Smooth muscle cell (in vitro differentiated cells): ENCODE results near the gene PLA2G2C. TPM values are rescaled to one million over a fixed set of nuclear protein-coding genes. Genes with fewer than 3 reads are reported as not detected.

ENCODE experiments used
- DNase-seq: peaks from one replicate; lab custom pipeline; 2025; ENCODE audit not compliant: unreplicated experiment; lab: John Stamatoyannopoulos, UW
- H2AFZ ChIP-seq: fragments of 200-600 bp; sonication (generic); 2 replicates; pipeline ENCODE4 v1.6.0; 2016; ENCODE audit warnings: antibody characterized with exemption, low read depth, mild to moderate bottlenecking
- H3F3A ChIP-seq: fragments of 200-600 bp; sonication (generic); 2 replicates; pipeline ENCODE4 v1.6.0; 2017; ENCODE audit warnings: antibody characterized with exemption, low read depth
- H3K27ac ChIP-seq: fragments of 200-600 bp; sonication (generic); 2 replicates; pipeline ENCODE4 v1.5.1; 2016; ENCODE audit warnings: low read depth, mild to moderate bottlenecking
- H3K27me3 ChIP-seq: fragments of 200-600 bp; sonication (generic); 2 replicates; pipeline ENCODE4 v1.6.1; 2016; ENCODE audit warnings: low read depth, mild to moderate bottlenecking
- H3K36me3 ChIP-seq: fragments of 200-600 bp; sonication (generic); 2 replicates; pipeline ENCODE4 v1.5.1; 2016; ENCODE audit warnings: low read depth
- H3K4me1 ChIP-seq: fragments of 200-600 bp; sonication (generic); 2 replicates; pipeline ENCODE4 v1.5.1; 2016; ENCODE audit warnings: low read depth
- H3K4me2 ChIP-seq: fragments of 200-600 bp; sonication (generic); 2 replicates; pipeline ENCODE4 v1.6.0; 2016; ENCODE audit warnings: mild to moderate bottlenecking
- H3K4me3 ChIP-seq: fragments of 200-600 bp; sonication (generic); 2 replicates; pipeline ENCODE4 v1.5.1; 2016; ENCODE audit warnings: mild to moderate bottlenecking
- H3K79me2 ChIP-seq: fragments of 200-600 bp; sonication (generic); 2 replicates; pipeline ENCODE4 v1.6.0; 2016; ENCODE audit warnings: low read depth, mild to moderate bottlenecking
- H3K9ac ChIP-seq: fragments of 200-600 bp; sonication (generic); 2 replicates; pipeline ENCODE4 v1.6.0; 2016; ENCODE audit warnings: low read depth
- H3K9me3 ChIP-seq: fragments of 200-600 bp; sonication (generic); replicated peaks from 2 replicates; pipeline ENCODE4 v1.5.1; 2016; ENCODE audit warnings: low read depth
- H4K20me1 ChIP-seq: fragments of 200-600 bp; sonication (generic); 2 replicates; pipeline ENCODE4 v1.6.0; 2016; ENCODE audit warnings: low read depth
- WGBS: methylation state at CpG from one replicate; pipeline ENCODE4 v1.1.7; 2016; ENCODE audit warnings: low lambda C conversion rate; 5-methylcytosine and 5-hydroxymethylcytosine counted together
- polyA plus RNA-seq: library from polyadenylated mRNA; unstranded; fragments of >200 nt; fragmentation: Nextera tagmentation; extraction: Ambion mirVana; gene quantifications from 2 replicates; pipeline ENCODE4 v1.2.1, GENCODE V29; 2016
- total RNA-seq: library from RNA; depleted of rRNA; stranded (reverse); fragments of >200 nt; gene quantifications from 2 replicates; pipeline ENCODE4 v1.2.3, GENCODE V29; 2014
- TF ChIP-seq, protein P1 (sequence below): fragments of 200-600 bp; sonication (generic); IDR thresholded peaks from 2 replicates; pipeline ENCODE4 v1.5.1; 2017; ENCODE audit warnings: borderline replicate concordance, mild to moderate bottlenecking, antibody characterized with exemption; ENCODE audit not compliant: insufficient read depth, poor library complexity, severe bottlenecking

Gene PLA2G2C
- total and polyA plus RNA-seq, 2 experiments from 2014 or later, result 0.09 TPM; not detected in 1

GRCh38 chr1:20211511-20211931 lies 25.2 kb upstream of the PLA2G2C start:
- Histone ChIP-seq H3K4me3 (no peak overlapping the region), H3K27me3 (peaks cover 16% of the 10 kb centered on the region), H3K79me2 (no peaks in the 10 kb centered on the region), H3K27ac (peak overlapping the region; percentile 6), H3K36me3 (no peaks in the 10 kb centered on the region), H3K4me2 (no peak overlapping the region), H3K9ac (no peak overlapping the region), H3F3A (no peaks in the 10 kb centered on the region), H4K20me1 (no peaks in the 10 kb centered on the region), H2AFZ (no peak overlapping the region), H3K4me1 (no peaks in the 10 kb centered on the region), H3K9me3 (no peaks in the 10 kb centered on the region)
- TF ChIP-seq, protein P1, sequence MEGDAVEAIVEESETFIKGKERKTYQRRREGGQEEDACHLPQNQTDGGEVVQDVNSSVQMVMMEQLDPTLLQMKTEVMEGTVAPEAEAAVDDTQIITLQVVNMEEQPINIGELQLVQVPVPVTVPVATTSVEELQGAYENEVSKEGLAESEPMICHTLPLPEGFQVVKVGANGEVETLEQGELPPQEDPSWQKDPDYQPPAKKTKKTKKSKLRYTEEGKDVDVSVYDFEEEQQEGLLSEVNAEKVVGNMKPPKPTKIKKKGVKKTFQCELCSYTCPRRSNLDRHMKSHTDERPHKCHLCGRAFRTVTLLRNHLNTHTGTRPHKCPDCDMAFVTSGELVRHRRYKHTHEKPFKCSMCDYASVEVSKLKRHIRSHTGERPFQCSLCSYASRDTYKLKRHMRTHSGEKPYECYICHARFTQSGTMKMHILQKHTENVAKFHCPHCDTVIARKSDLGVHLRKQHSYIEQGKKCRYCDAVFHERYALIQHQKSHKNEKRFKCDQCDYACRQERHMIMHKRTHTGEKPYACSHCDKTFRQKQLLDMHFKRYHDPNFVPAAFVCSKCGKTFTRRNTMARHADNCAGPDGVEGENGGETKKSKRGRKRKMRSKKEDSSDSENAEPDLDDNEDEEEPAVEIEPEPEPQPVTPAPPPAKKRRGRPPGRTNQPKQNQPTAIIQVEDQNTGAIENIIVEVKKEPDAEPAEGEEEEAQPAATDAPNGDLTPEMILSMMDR, result no peak
- DNase-seq, result no peak
- WGBS, result 69% methylated on average over 4 of the region's 4 CpGs

DNA sequence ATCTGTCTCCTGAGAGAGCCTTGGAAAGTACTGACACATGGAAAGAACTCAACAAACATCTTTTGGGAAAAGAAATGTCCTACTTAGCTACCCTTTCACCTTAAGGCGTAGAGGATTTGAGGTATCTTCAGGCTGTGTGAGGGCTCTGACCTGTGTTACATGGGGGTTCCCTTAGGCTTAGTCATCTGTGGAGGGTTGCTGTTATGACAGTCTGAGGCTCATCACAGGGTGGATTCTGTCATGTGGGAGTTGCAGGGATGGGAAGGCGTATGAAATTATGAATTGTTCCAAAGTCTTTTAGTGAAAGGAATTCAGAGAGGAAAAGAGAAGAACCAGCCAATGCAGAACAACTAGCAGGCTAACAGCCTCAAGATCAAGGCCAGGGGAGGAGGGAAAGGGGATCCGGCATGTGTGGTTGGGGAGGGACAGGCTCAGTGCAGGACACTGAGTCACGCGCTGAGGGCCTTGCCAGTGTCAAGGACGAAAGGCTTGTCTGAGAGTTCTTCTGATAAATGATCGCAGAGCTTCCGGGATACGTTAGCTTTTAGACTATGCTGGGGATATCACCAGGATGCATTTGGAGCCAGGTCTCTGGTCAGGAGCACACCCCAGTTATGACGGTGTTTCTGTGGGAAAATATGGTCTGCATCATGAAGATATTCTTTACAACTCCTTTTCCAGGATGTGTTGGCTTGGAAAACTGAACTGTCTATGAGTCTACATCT lies 24.6 kb upstream of the PLA2G2C start:
- Histone ChIP-seq H3K9ac (no peak overlapping the region), H2AFZ (no peak overlapping the region), H3K4me1 (no peaks in the 10 kb centered on the region), H3K36me3 (no peaks in the 10 kb centered on the region), H3K79me2 (no peaks in the 10 kb centered on the region), H3K27ac (peak overlapping the region; percentile 6), H3K4me3 (no peak overlapping the region), H4K20me1 (no peaks in the 10 kb centered on the region), H3K27me3 (peaks cover 16% of the 10 kb centered on the region), H3K4me2 (no peak overlapping the region), H3F3A (no peaks in the 10 kb centered on the region), H3K9me3 (no peaks in the 10 kb centered on the region)
- DNase-seq, result no peak
- TF ChIP-seq, protein P1, result no peak
- 82% methylated on average over 10 of the region's 10 CpGs for WGBS

GRCh38 chr1:20209471-20209870 lies 23.2 kb upstream of the PLA2G2C start:
- TF ChIP-seq, protein P1, result no peak
- no peaks in the 10 kb centered on the region for H3K79me2 ChIP-seq
- no peak overlapping the region for H2AFZ ChIP-seq
- peaks cover 7% of the 10 kb centered on the region for H3K27me3 ChIP-seq
- no peaks in the 10 kb centered on the region for H3K4me1 ChIP-seq
- no peaks in the 10 kb centered on the region for H3K36me3 ChIP-seq
- H3F3A ChIP-seq, result no peaks in the 10 kb centered on the region
- no peak overlapping the region for H3K4me2 ChIP-seq
- H3K27ac ChIP-seq, result no peak overlapping the region
- no peaks in the 10 kb centered on the region for H4K20me1 ChIP-seq
- 87% methylated on average over 4 of the region's 4 CpGs for WGBS
- no peak for DNase-seq
- H3K9me3 ChIP-seq, result no peaks in the 10 kb centered on the region
- no peak overlapping the region for H3K4me3 ChIP-seq
- no peak overlapping the region for H3K9ac ChIP-seq

DNA sequence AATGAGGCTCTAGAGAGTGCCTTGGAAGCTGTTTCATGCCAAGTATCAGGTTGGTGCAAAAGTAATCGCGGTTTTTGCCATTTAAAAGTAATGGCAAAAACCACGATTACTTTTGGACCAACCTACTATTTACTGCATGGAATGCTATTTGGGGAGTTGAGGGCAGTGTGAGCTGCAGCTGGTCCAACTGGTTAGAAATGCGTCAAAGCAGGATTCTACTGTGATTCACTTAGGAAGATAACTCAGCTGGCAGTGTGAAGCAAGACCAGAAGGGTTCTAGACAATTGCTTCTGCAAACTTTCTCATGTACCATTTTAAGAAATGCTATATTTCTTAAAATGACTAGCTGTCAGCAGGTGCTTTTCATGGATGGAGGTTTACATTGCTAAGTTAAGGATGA lies 21.2 kb upstream of the PLA2G2C start:
- no peaks in the 10 kb centered on the region for H3K9me3 ChIP-seq
- H3K36me3 ChIP-seq, result no peaks in the 10 kb centered on the region
- 71% methylated on average over 4 of the region's 4 CpGs for WGBS
- H3K4me2 ChIP-seq, result no peak overlapping the region
- H3K4me1 ChIP-seq, result no peaks in the 10 kb centered on the region
- TF ChIP-seq, protein P1, result no peak
- no peak overlapping the region for H3K4me3 ChIP-seq
- no peak overlapping the region for H2AFZ ChIP-seq
- DNase-seq, result no peak
- H3K79me2 ChIP-seq, result no peaks in the 10 kb centered on the region
- H4K20me1 ChIP-seq, result no peaks in the 10 kb centered on the region
- H3K27ac ChIP-seq, result no peak overlapping the region
- H3K9ac ChIP-seq, result no peak overlapping the region
- no peaks in the 10 kb centered on the region for H3F3A ChIP-seq
- H3K27me3 ChIP-seq, result peaks cover 2% of the 10 kb centered on the region
